Spleen (tissue), 11 donors: Measurements from ENCODE around the gene MFAP3L. TPM values are rescaled to one million over a fixed set of nuclear protein-coding genes. Genes with fewer than 3 reads are reported as not detected.

ENCODE experiments used
- DNase-seq: peaks from one replicate; pipeline ENCODE4 v3.0.0-alpha.2; 2020
- H3K27ac ChIP-seq, 8 donors: fragments of 200-600 bp; sonication (generic) in 7 of 8; 1 replicate in 4 of 8; 2 replicates in 4 of 8; pipeline versions ENCODE4 v1.5.0 to v1.8.0; 2016 to 2021; ENCODE audit warnings: inconsistent platforms in 4 of 8, mild to moderate bottlenecking in 4 of 8, moderate library complexity in 1 of 8
- H3K27me3 ChIP-seq, 7 donors: fragments of 200-600 bp; sonication (generic) in 6 of 7; replicated peaks in 1 of 7; 1 replicate in 4 of 7; 2 replicates in 3 of 7; pipeline versions ENCODE4 v1.5.0 to v1.8.0; 2016 to 2021; ENCODE audit warnings: inconsistent platforms in 3 of 7, mild to moderate bottlenecking in 1 of 7
- H3K36me3 ChIP-seq, 6 donors: fragments of 200-600 bp; sonication (generic) in 5 of 6; 1 replicate in 4 of 6; 2 replicates in 2 of 6; pipeline versions ENCODE4 v1.5.0 to v1.8.0; 2016 to 2021; ENCODE audit warnings: inconsistent platforms in 2 of 6
- H3K4me1 ChIP-seq, 6 donors: fragments of 200-600 bp; sonication (generic) in 5 of 6; 1 replicate in 3 of 6; 2 replicates in 3 of 6; pipeline versions ENCODE4 v1.5.0 to v1.8.0; 2016 to 2021; ENCODE audit warnings: inconsistent platforms in 3 of 6
- H3K4me3 ChIP-seq, 8 donors: fragments of 200-600 bp; sonication (generic) in 7 of 8; 1 replicate in 4 of 8; 2 replicates in 4 of 8; pipeline versions ENCODE4 v1.5.0 to v1.8.0; 2016 to 2021; ENCODE audit warnings: inconsistent platforms in 4 of 8, mild to moderate bottlenecking in 4 of 8, moderate library complexity in 2 of 8
- H3K9me3 ChIP-seq, 8 donors: fragments of 200-600 bp; sonication (generic) in 7 of 8; 1 replicate in 4 of 8; 2 replicates in 4 of 8; pipeline versions ENCODE4 v1.5.0 to v1.8.0; 2016 to 2021; ENCODE audit warnings: inconsistent platforms in 4 of 8
- CTCF ChIP-seq, 11 experiments: fragments of 200-600 bp in 7 of 11; fragments of 450-650 bp in 4 of 11; sonication (generic) in 4 of 11; IDR thresholded peaks in 8 of 11; conservative IDR thresholded peaks in 3 of 11; 1 replicate in 7 of 11; 2 replicates in 4 of 11; pipeline versions ENCODE4 v1.4.0 to v1.8.0; 2016 to 2021; ENCODE audit warnings: antibody characterized with exemption in 11 of 11, inconsistent platforms in 4 of 11, mild to moderate bottlenecking in 1 of 11
- POLR2A ChIP-seq, 3 donors: fragments of 450-650 bp; IDR thresholded peaks; one replicate each; pipeline ENCODE4 v1.5.1; 2017; ENCODE audit warnings: antibody characterized with exemption in 3 of 3, mild to moderate bottlenecking in 1 of 3
- POLR2AphosphoS5 ChIP-seq, 3 donors: sonication (generic); formaldehyde crosslinking; IDR thresholded peaks; one replicate each; pipeline ENCODE4 v1.5.1; 2017; ENCODE audit warnings: antibody characterized with exemption in 3 of 3
- WGBS, 5 donors: extraction: QIAGEN DNeasy Blood & Tissue Kit in 3 of 5; methylation state at CpG; one replicate each; pipeline versions ENCODE4 v1.1.5 to v1.1.7; 2013 to 2018; 5-methylcytosine and 5-hydroxymethylcytosine counted together
- intact Hi-C: fragments of 100-400 bp; cut with DNase I; formaldehyde crosslinking; loops from one replicate; pipeline ENCODE4 v1.15.0; 2023; ENCODE audit warnings: low total_unique reads
- polyA plus RNA-seq, 3 donors: library from polyadenylated mRNA; stranded (reverse); fragments of 200-250 nt; gene quantifications; one replicate each; pipeline ENCODE4 v1.2.1, GENCODE V29; 2013
- total RNA-seq, 7 donors: library from RNA; depleted of rRNA in 3 of 7; stranded (reverse); fragments of >200 nt in 3 of 7; fragmentation: NEBNext Ultra II Directional in 4 of 7; extraction: Animal tissue kit (Norgen Biotek cat#: 25700) in 4 of 7; gene quantifications; one replicate each; pipeline versions ENCODE4 v1.1.0 to v1.2.1, GENCODE V29; 2016 to 2021
- donor health status: healthy with polysubstance abuse.
- donor health status: DM: no; HTN: no; CAD: no; lungs with moderate emphysema.
- donor health status: DM: no; HTN: no; CAD: no.
- donor health status: Bipolar disorder and iron deficiency.
- donor health status: healthy.
- donor health status: DM: no; HTN: no; CAD: no.
- donor health status: DM: yes; HTN: yes; CAD: no.

MFAP3L gene
- total and polyA plus RNA-seq, 10 donors: 0.35 to 14.3 (median 5.4) TPM

- no peaks in the 10 kb centered on the region for H3K36me3 ChIP-seq
- H3K4me3 ChIP-seq: no peak overlapping the region
- H3K27me3 ChIP-seq: no peaks in the 10 kb centered on the region
- no peak for DNase-seq
- H3K9me3 ChIP-seq: no peaks in the 10 kb centered on the region
- intact Hi-C loops: no loop called here
- H3K27ac ChIP-seq: no peak overlapping the region
- no peak for TF ChIP-seq POLR2A (IDR thresholded peaks at IDR 0.05)
- TF ChIP-seq POLR2AphosphoS5 (IDR thresholded peaks at IDR 0.05): no peak
- no peak for TF ChIP-seq CTCF (IDR thresholded peaks at IDR 0.05 in 8 of 11, conservative IDR thresholded peaks at IDR 0.05 in 3 of 11)
- H3K4me1 ChIP-seq: no peaks in the 10 kb centered on the region
- WGBS, 5 donors: 40 to 96% (median 46%) methylated on average over 1 of the region's 1 CpG
These were observed 9.0 kb upstream of the MFAP3L start for GRCh38 chr4:170035231-170035630.

- H3K36me3 ChIP-seq: no peaks in the 10 kb centered on the region
- TF ChIP-seq CTCF (IDR thresholded peaks at IDR 0.05 in 8 of 11, conservative IDR thresholded peaks at IDR 0.05 in 3 of 11) (no peak), POLR2AphosphoS5 (IDR thresholded peaks at IDR 0.05) (no peak)
- H3K27ac ChIP-seq: no peak overlapping the region
- intact Hi-C loops: no loop called here
- no peaks in the 10 kb centered on the region for H3K4me1 ChIP-seq
- no peaks in the 10 kb centered on the region for H3K27me3 ChIP-seq
- 89 to 96% (median 91%) methylated on average over 2 of the region's 2 CpGs for WGBS, 5 donors
- H3K9me3 ChIP-seq: no peaks in the 10 kb centered on the region
- DNase-seq: no peak
- no peak overlapping the region for H3K4me3 ChIP-seq
These were observed 7.8 kb upstream of the MFAP3L start for GRCh38 chr4:170033999-170034398.

- TF ChIP-seq POLR2A (IDR thresholded peaks at IDR 0.05): no peak
- TF ChIP-seq CTCF (IDR thresholded peaks at IDR 0.05 in 8 of 11, conservative IDR thresholded peaks at IDR 0.05 in 3 of 11): no peak
- TF ChIP-seq POLR2AphosphoS5 (IDR thresholded peaks at IDR 0.05): no peak
- WGBS, 5 donors: 40 to 69% (median 46%) methylated on average over 1 of the region's 1 CpG
- no peak for DNase-seq
- peaks cover 0 to 4% (median 0%) of the 10 kb centered on the region in 8 donors for H3K9me3 ChIP-seq
- H3K27ac ChIP-seq: no peak overlapping the region
- peaks cover 0 to 26% (median 7%) of the 10 kb centered on the region in 7 donors for H3K27me3 ChIP-seq
- H3K4me3 ChIP-seq: no peak overlapping the region
- intact Hi-C loops: no loop called here
- H3K36me3 ChIP-seq: no peaks in the 10 kb centered on the region
- H3K4me1 ChIP-seq: peaks cover 0 to 17% (median 12%) of the 10 kb centered on the region in 6 donors
These were observed 3.9 kb upstream of the MFAP3L start for GRCh38 chr4:170030121-170030520.

- Histone ChIP-seq H3K9me3 (peaks cover 0 to 4% (median 0%) of the 10 kb centered on the region in 8 donors), H3K4me3 (peak overlapping the region; percentile 69 to 94 (median 81)), H3K36me3 (no peaks in the 10 kb centered on the region), H3K27ac (peak overlapping the region; percentile 59 to 91 (median 88)), H3K4me1 (peaks cover 0 to 18% (median 12%) of the 10 kb centered on the region in 6 donors), H3K27me3 (peaks cover 0 to 30% (median 7%) of the 10 kb centered on the region in 7 donors)
- TF ChIP-seq POLR2A (IDR thresholded peaks at IDR 0.05) (no peak), POLR2AphosphoS5 (IDR thresholded peaks at IDR 0.05) (peak; percentile 49 to 80 (median 78)), CTCF (IDR thresholded peaks at IDR 0.05 in 8 of 11, conservative IDR thresholded peaks at IDR 0.05 in 3 of 11) (no peak)
- DNase-seq: peak; percentile 95
- WGBS, 5 donors: 3 to 8% (median 4%) methylated on average over 26 to 37 of the region's 37 CpGs
- intact Hi-C loops: no loop called here
These were observed 1.1 kb upstream of the MFAP3L start for GRCh38 chr4:170027181-170027829.
